ENCODE data around the gene KRTAP3-3.

DNA sequence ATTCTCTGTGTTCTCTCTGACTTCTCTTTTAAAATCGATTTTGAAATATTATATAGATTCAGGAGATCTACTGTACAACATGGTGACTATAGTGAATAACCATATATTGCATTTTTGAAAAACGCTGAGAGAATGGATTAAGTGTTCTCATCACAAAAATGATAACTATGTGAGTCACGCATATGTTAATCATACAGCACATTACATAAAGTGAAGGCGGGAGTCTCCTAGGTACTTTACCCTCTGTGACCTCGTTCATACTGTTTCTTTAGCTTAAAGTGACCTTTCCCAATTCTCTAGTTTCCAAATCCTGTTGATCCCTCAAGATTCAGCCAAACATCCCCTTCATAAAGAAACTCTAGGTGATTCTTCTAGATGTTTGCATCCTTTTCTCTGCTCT lies 8.8 kb upstream of the KRTAP3-3 start:
- TF ChIP-seq, protein P1, sequence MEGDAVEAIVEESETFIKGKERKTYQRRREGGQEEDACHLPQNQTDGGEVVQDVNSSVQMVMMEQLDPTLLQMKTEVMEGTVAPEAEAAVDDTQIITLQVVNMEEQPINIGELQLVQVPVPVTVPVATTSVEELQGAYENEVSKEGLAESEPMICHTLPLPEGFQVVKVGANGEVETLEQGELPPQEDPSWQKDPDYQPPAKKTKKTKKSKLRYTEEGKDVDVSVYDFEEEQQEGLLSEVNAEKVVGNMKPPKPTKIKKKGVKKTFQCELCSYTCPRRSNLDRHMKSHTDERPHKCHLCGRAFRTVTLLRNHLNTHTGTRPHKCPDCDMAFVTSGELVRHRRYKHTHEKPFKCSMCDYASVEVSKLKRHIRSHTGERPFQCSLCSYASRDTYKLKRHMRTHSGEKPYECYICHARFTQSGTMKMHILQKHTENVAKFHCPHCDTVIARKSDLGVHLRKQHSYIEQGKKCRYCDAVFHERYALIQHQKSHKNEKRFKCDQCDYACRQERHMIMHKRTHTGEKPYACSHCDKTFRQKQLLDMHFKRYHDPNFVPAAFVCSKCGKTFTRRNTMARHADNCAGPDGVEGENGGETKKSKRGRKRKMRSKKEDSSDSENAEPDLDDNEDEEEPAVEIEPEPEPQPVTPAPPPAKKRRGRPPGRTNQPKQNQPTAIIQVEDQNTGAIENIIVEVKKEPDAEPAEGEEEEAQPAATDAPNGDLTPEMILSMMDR (IDR thresholded peaks at IDR 0.05 in 4 of 5, conservative IDR thresholded peaks at IDR 0.05 in 1 of 5) = no peak
- TF ChIP-seq POLR2A (IDR thresholded peaks at IDR 0.05) = no peak

All from gastrocnemius medialis (tissue), 4 donors.